VCaP (cell line): ENCODE data around the gene COL17A1.

Experiments
- H3K27ac ChIP-seq: fragments of 450-650 bp; 2 replicates; pipeline ENCODE4 v1.5.1; 2017
- TF ChIP-seq, protein P1 (sequence below): fragments of 450-650 bp; conservative IDR thresholded peaks from 2 replicates; pipeline ENCODE4 v1.5.1; 2017; ENCODE audit warnings: mild to moderate bottlenecking, moderate library complexity

COL17A1 gene

DNA sequence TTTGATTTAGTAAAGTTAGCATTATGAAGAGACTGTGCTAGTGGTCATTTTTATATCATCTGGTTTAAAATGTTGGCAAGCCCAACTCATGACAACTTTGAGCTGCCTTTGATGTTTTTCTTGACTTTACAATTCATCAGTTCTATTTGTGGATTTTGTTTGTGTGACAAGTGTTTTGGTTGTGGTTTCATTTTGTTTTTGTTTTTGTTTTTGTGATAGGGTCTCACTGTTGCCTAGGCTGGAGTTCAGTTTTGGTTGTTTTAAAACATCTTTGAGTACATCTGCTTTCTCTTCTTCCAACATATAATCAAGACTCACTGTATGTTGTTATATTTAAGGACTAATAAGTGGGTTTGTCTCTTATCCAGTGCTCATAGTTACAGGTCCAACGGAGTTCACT is 18.7 kb upstream of the COL17A1 start:
- no peak overlapping the region for H3K27ac ChIP-seq
- TF ChIP-seq, protein P1, sequence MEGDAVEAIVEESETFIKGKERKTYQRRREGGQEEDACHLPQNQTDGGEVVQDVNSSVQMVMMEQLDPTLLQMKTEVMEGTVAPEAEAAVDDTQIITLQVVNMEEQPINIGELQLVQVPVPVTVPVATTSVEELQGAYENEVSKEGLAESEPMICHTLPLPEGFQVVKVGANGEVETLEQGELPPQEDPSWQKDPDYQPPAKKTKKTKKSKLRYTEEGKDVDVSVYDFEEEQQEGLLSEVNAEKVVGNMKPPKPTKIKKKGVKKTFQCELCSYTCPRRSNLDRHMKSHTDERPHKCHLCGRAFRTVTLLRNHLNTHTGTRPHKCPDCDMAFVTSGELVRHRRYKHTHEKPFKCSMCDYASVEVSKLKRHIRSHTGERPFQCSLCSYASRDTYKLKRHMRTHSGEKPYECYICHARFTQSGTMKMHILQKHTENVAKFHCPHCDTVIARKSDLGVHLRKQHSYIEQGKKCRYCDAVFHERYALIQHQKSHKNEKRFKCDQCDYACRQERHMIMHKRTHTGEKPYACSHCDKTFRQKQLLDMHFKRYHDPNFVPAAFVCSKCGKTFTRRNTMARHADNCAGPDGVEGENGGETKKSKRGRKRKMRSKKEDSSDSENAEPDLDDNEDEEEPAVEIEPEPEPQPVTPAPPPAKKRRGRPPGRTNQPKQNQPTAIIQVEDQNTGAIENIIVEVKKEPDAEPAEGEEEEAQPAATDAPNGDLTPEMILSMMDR: no peak

DNA sequence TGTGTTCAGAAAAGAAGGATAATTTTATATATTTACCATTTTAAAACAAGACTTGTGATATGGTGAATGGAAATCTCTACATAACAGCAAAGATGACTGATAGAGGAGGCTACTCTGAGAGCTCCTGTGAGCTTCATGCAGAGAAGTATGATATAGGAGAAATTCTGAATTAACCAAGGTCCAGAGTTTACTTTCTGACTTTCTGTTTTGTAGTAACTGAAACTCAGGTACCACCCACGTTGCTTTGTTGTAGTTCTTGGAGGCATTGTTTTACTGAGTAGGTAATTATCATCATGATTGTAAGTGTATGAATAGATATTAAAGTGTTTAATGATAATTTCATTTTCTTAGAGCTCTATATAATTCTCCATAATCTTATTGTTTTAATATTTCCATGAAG is 18.3 kb upstream of the COL17A1 start:
- TF ChIP-seq, protein P1: no peak
- H3K27ac ChIP-seq: no peak overlapping the region

DNA sequence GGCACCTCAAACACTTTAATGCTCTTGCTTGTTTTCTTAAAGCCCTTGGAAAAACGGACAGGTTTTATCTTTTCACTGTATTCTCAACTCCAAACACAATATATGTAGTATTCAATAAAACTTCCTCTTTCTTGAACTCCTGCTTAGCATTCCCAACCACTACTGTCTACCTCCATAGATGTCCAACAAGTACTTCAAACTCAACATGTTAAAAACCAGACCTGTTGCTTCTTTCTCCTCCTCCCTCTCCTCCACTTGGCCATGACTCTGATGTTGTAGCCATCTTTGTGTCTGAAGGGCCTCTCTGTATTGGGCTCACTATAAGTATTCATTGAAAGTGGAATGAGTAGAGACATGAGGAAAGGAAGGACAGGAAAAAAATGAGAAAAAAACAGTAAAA is 16.2 kb upstream of the COL17A1 start:
- H3K27ac ChIP-seq: no peak overlapping the region
- TF ChIP-seq, protein P1: no peak

DNA sequence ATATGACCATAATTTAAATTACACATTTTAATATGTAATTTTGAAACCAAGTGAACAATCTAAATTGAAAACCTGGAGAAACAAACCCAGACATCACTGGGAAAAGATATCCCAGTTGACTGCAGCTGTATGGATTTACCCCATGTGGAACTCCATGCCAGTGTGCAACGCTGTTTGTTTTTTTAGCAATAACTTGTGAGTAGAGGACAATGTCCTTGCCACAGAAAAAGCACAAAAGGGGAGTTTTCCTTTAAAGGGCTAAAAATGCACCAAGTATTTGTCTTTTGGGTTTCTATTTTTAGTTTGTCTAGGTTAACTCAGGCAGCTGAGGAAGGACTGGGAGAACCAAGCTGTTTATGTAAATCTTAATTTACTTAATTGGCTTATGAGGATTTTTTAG is 15.1 kb upstream of the COL17A1 start:
- TF ChIP-seq, protein P1: no peak
- H3K27ac ChIP-seq: no peak overlapping the region

DNA sequence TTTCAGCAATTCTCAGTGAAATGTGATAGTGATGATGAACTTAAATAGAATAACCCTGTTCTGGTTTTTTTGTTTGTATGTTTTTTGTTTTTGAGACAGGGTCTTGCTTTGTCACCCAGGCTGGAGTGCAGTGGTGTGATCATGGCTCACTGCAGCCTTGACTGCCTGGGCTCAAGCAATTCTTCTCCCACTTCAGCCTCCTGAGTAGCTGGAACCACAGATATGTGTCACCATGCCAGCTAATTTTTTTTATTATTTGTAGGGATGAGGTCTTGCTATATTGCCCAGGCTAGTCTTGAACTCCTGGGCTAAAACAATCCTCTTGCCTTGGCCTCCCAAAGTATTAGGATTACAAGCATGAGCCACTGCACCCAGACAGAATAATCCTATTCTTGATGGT is 14.3 kb upstream of the COL17A1 start:
- no peak overlapping the region for H3K27ac ChIP-seq
- TF ChIP-seq, protein P1: no peak

DNA sequence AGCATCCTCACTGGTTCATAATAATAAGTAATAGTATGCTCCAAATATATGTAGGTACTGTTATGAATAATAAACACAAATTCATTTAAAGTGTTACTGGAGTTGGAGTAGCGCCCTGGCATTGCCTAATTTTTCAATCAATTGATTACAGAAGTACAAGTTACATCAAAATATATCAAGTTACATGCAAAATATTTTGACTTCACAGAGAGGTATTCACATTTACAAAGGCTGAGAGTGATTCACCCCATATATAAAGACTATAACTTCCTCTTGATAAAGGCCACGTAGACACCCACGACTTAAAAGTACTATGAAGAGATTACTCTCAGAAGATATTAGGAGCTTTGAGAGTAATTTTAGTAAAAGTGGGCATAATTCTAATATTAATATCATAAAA is 13.6 kb upstream of the COL17A1 start:
- H3K27ac ChIP-seq: no peak overlapping the region
- TF ChIP-seq, protein P1: no peak

DNA sequence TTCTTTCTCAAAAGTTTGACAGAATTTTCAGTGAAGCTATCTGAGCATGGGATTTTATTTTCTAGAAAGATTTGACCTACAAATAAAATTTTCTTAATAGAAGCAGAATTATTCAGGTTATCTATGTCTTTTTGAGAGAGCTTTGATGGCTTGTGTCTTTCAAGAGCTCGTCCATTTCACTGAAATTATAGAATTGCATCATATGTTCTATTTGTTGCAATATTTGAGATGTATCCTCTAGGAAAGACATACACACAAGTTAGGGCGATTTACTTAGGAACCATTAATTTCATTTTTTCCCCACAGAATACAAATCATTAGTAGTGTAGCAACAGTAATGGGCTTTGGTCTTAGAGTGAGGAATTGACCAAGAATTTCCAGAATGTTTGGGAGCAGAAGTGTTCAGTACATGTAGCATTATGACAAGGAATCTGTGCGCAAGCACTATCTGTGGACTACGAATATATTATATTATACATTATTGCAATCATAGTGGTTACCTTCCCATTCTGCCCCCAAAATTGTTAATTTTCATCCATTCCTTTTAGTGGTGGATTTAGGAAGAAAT is 12.8 kb upstream of the COL17A1 start:
- no peak overlapping the region for H3K27ac ChIP-seq
- TF ChIP-seq, protein P1: no peak
